ENCODE data around the gene KRTAP9-4.

The KRTAP9-4 gene

DNA sequence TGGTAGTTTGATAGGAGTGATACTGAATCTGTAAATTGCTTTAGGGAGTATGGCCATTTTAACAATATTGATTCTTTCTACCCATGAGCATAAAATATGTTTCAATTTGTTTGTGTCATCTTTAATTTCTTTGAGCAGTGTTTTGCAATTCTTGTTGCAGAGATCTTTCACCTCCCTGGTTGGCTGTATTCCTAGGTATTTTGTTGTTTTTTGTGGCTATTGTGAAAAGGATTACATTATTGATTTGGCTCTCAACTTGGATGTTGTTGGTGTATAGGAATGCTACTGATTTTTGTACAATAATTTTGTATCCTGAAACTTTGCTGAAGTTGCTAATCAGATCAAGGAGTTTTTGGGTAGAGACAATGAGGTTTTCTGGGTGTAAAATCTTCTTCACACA, 8.9 kb downstream of the KRTAP9-4 start:
- H3K4me2 ChIP-seq (ENCODE audit: low read depth, low read length) = no peak overlapping the region
- no peak for DNase-seq
- H4K20me1 ChIP-seq (ENCODE audit: insufficient read depth, low read length) = no peaks in the 10 kb centered on the region
- TF ChIP-seq EZH2phosphoT487 (IDR thresholded peaks at IDR 0.05; ENCODE audit: low read length) = no peak
- TF ChIP-seq EZH2 (optimal IDR thresholded peaks at IDR 0.05; ENCODE audit: low read depth, low read length) = no peak
- TF ChIP-seq, protein P1, sequence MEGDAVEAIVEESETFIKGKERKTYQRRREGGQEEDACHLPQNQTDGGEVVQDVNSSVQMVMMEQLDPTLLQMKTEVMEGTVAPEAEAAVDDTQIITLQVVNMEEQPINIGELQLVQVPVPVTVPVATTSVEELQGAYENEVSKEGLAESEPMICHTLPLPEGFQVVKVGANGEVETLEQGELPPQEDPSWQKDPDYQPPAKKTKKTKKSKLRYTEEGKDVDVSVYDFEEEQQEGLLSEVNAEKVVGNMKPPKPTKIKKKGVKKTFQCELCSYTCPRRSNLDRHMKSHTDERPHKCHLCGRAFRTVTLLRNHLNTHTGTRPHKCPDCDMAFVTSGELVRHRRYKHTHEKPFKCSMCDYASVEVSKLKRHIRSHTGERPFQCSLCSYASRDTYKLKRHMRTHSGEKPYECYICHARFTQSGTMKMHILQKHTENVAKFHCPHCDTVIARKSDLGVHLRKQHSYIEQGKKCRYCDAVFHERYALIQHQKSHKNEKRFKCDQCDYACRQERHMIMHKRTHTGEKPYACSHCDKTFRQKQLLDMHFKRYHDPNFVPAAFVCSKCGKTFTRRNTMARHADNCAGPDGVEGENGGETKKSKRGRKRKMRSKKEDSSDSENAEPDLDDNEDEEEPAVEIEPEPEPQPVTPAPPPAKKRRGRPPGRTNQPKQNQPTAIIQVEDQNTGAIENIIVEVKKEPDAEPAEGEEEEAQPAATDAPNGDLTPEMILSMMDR (IDR thresholded peaks at IDR 0.05; ENCODE audit: low read length) = no peak
- no peaks in the 10 kb centered on the region for H3K9me2 ChIP-seq (replicated peaks; ENCODE audit: insufficient read depth, low read length)
- H3K27ac ChIP-seq (ENCODE audit: low read length) = no peak overlapping the region
- H3K9ac ChIP-seq (ENCODE audit: low read length) = no peak overlapping the region
- H3K79me2 ChIP-seq (ENCODE audit: low read length) = no peaks in the 10 kb centered on the region
- H3F3A ChIP-seq (ENCODE audit: insufficient read depth, low read length) = no peaks in the 10 kb centered on the region
- no peaks in the 10 kb centered on the region for H3K4me1 ChIP-seq (ENCODE audit: low read length)
- no peaks in the 10 kb centered on the region for H3K27me3 ChIP-seq (replicated peaks; ENCODE audit: insufficient read depth, low read length)
- H2AFZ ChIP-seq (ENCODE audit: low read length) = no peak overlapping the region
- H3K36me3 ChIP-seq (replicated peaks; ENCODE audit: insufficient read depth, low read length) = no peaks in the 10 kb centered on the region
- H3K4me3 ChIP-seq (ENCODE audit: low read length) = no peak overlapping the region
- no peaks in the 10 kb centered on the region for H3K9me3 ChIP-seq (replicated peaks; ENCODE audit: insufficient read depth, low read length)

DNA sequence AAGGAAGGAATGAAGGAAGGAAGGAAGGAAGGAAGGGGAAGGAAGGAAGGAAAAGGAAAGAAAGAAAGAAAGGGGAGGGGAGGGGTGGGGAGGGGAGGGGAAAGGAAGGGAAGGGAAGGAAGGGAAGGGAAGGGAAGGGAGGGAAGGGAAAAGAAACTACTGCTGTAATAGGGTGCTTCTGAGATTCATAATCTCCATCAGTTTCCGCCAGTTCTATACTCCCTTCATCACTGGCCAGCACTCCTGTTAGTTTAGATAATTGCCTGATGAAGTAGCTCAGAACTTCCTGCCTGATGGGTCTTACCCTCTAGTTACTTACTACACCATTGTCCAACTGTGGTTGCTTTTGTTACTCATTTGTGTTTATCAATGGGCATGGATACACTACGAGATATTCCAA, 13.7 kb downstream of the KRTAP9-4 start:
- no peak for DNase-seq
- H3K4me1 ChIP-seq (ENCODE audit: low read length) = no peaks in the 10 kb centered on the region
- H3K4me3 ChIP-seq (ENCODE audit: low read length) = no peak overlapping the region
- no peaks in the 10 kb centered on the region for H3K36me3 ChIP-seq (replicated peaks; ENCODE audit: insufficient read depth, low read length)
- H3K27me3 ChIP-seq (replicated peaks; ENCODE audit: insufficient read depth, low read length) = no peaks in the 10 kb centered on the region
- no peak overlapping the region for H3K27ac ChIP-seq (ENCODE audit: low read length)
- H3F3A ChIP-seq (ENCODE audit: insufficient read depth, low read length) = no peaks in the 10 kb centered on the region
- no peak overlapping the region for H3K9ac ChIP-seq (ENCODE audit: low read length)
- no peaks in the 10 kb centered on the region for H3K9me3 ChIP-seq (replicated peaks; ENCODE audit: insufficient read depth, low read length)
- H3K9me2 ChIP-seq (replicated peaks; ENCODE audit: insufficient read depth, low read length) = no peaks in the 10 kb centered on the region
- H2AFZ ChIP-seq (ENCODE audit: low read length) = no peak overlapping the region
- no peaks in the 10 kb centered on the region for H4K20me1 ChIP-seq (ENCODE audit: insufficient read depth, low read length)
- no peak overlapping the region for H3K4me2 ChIP-seq (ENCODE audit: low read depth, low read length)
- TF ChIP-seq, protein P1 (IDR thresholded peaks at IDR 0.05; ENCODE audit: low read length) = no peak
- TF ChIP-seq EZH2 (optimal IDR thresholded peaks at IDR 0.05; ENCODE audit: low read depth, low read length) = no peak
- no peak for TF ChIP-seq EZH2phosphoT487 (IDR thresholded peaks at IDR 0.05; ENCODE audit: low read length)
- H3K79me2 ChIP-seq (ENCODE audit: low read length) = no peaks in the 10 kb centered on the region

DNA sequence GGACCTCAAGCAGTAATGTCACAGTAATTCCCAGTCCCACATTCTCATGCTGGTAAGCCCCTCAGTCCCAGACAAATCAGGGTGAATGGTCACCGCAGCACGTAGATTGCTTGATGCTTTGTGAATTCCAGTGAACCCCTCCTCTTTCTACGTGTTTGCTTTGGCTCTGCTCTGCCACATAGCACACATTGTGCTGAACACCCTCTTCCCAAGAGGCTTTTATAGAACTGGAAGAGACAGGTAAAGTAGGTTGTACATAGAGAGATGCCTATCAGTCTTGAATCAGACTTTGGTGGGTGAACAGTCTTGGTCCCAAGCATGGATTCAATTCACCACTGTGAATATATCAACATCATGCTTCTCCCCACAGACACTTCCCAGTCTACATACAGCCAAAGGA, 15.1 kb downstream of the KRTAP9-4 start:
- H4K20me1 ChIP-seq (ENCODE audit: insufficient read depth, low read length) = no peaks in the 10 kb centered on the region
- no peaks in the 10 kb centered on the region for H3K9me2 ChIP-seq (replicated peaks; ENCODE audit: insufficient read depth, low read length)
- H2AFZ ChIP-seq (ENCODE audit: low read length) = no peak overlapping the region
- no peaks in the 10 kb centered on the region for H3K79me2 ChIP-seq (ENCODE audit: low read length)
- no peak overlapping the region for H3K9ac ChIP-seq (ENCODE audit: low read length)
- no peaks in the 10 kb centered on the region for H3F3A ChIP-seq (ENCODE audit: insufficient read depth, low read length)
- no peaks in the 10 kb centered on the region for H3K27me3 ChIP-seq (replicated peaks; ENCODE audit: insufficient read depth, low read length)
- no peaks in the 10 kb centered on the region for H3K4me1 ChIP-seq (ENCODE audit: low read length)
- no peak overlapping the region for H3K27ac ChIP-seq (ENCODE audit: low read length)
- TF ChIP-seq EZH2 (optimal IDR thresholded peaks at IDR 0.05; ENCODE audit: low read depth, low read length) = no peak
- TF ChIP-seq, protein P1 (IDR thresholded peaks at IDR 0.05; ENCODE audit: low read length) = no peak
- TF ChIP-seq EZH2phosphoT487 (IDR thresholded peaks at IDR 0.05; ENCODE audit: low read length) = no peak
- no peak for DNase-seq
- H3K4me3 ChIP-seq (ENCODE audit: low read length) = no peak overlapping the region
- H3K36me3 ChIP-seq (replicated peaks; ENCODE audit: insufficient read depth, low read length) = no peaks in the 10 kb centered on the region
- no peaks in the 10 kb centered on the region for H3K9me3 ChIP-seq (replicated peaks; ENCODE audit: insufficient read depth, low read length)
- H3K4me2 ChIP-seq (ENCODE audit: low read depth, low read length) = no peak overlapping the region
